ENCODE measurements around the gene LILRA1. TPM values are rescaled to one million over a fixed set of nuclear protein-coding genes. Genes with fewer than 3 reads are reported as not detected.
A peak's percentile ranks its signal among the peaks of the same experiment; 100 is the strongest.
"Not testable (repeated sequence)": the region's sequence is repeated elsewhere in the genome, so short reads cannot be mapped to it uniquely, and the experiment has no call there.

Gene LILRA1
- total RNA-seq, 3 donors from 2014 or later, result 0.44 to 1.8 (median 0.66) TPM

DNA sequence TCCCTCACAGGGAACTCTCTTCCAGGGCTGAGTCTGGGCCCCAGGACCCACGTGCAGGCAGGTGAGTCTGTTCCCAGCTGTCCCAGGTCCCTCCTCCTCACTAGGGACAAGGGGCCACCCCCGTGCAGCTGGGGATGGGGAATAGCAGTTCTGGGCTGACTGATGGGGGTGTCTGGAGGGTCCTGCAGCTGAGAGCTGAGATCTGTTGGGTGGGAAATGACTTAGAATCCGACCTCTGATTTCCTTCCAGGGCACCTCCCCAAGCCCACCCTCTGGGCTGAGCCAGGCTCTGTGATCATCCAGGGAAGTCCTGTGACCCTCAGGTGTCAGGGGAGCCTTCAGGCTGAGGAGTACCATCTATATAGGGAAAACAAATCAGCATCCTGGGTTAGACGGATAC is 19.4 kb upstream of the LILRA1 start:
- DNase-seq (ENCODE audit: low spot score in 2 of 2), result no peak
- H3K4me1 ChIP-seq, result no peaks in the 10 kb centered on the region
- peaks cover 0 to 49% of the 10 kb centered on the region in 2 donors for H3K27me3 ChIP-seq
- no peaks in the 10 kb centered on the region for H3K36me3 ChIP-seq
- no peak for TF ChIP-seq POLR2AphosphoS5 (IDR thresholded peaks at IDR 0.05)
- no peak for TF ChIP-seq POLR2A (IDR thresholded peaks at IDR 0.05)
- no peak for TF ChIP-seq CTCF (IDR thresholded peaks at IDR 0.05)
- no peak overlapping the region for H3K27ac ChIP-seq
- H3K9me3 ChIP-seq, result no peaks in the 10 kb centered on the region
- intact Hi-C loops (cut with DNase I; ENCODE audit: low total_unique reads), result no loop called here
- H3K4me3 ChIP-seq, result peak overlapping the region in 1 of 3 donors; percentile 13

- no peak for TF ChIP-seq POLR2AphosphoS5 (IDR thresholded peaks at IDR 0.05)
- no peak for TF ChIP-seq POLR2A (IDR thresholded peaks at IDR 0.05)
- TF ChIP-seq CTCF (IDR thresholded peaks at IDR 0.05), result no peak
- Histone ChIP-seq H3K27ac (no peak overlapping the region), H3K4me1 (no peaks in the 10 kb centered on the region), H3K9me3 (no peaks in the 10 kb centered on the region), H3K27me3 (peaks cover 0 to 49% of the 10 kb centered on the region in 2 donors), H3K36me3 (no peaks in the 10 kb centered on the region), H3K4me3 (no peak overlapping the region)
- intact Hi-C loops (cut with DNase I; ENCODE audit: low total_unique reads), result no loop called here
- no peak for DNase-seq (ENCODE audit: low spot score in 2 of 2)
Measured at GRCh38 chr19:54574527-54575056, 18.8 kb upstream of the LILRA1 start.

DNA sequence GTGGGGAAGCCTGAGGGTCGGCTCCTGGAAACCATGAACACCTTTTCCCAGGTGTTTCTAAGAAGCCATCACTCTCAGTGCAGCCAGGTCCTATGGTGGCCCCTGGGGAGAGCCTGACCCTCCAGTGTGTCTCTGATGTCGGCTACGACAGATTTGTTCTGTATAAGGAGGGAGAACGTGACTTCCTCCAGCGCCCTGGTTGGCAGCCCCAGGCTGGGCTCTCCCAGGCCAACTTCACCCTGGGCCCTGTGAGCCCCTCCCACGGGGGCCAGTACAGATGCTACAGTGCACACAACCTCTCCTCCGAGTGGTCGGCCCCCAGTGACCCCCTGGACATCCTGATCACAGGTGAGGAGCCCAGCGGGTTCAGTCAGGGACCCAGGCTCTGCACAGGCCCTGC is 18.2 kb upstream of the LILRA1 start:
- DNase-seq (ENCODE audit: low spot score in 2 of 2); H3K9me3 ChIP-seq; H3K4me1 ChIP-seq; H3K36me3 ChIP-seq; intact Hi-C loops (cut with DNase I; ENCODE audit: low total_unique reads); H3K4me3 ChIP-seq; H3K27ac ChIP-seq: not testable (repeated sequence)
- H3K27me3 ChIP-seq, result peaks cover 0 to 49% of the 10 kb centered on the region in 2 donors

DNA sequence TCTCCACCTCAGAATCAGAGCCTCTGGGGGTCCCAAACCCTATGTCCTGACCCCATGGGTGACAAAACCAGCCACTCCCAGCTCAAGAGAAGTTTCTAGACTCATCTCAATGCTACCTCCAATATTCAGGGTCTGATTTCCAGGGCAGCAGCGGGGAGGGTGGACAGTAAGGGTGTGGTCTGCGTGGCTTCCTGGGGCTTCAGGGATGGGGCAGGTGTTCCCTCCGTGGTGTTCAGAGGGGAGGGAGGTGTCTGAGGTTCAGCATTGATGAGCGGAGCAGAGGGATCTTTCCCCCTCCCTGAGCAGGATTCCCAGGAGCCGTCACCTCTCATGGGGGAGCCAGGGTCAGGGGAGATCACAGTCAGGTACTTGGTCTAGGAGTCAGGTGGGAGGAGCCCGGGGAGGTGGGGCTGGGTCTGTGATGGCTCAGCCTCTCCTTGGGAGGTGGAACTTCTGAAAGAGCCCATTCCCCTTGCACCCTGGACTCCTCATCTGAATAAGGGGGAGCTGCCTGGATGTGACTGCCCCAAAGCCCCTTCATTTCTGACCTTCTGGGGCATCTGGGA is 16.9 kb upstream of the LILRA1 start:
- DNase-seq (ENCODE audit: low spot score in 2 of 2), result no peak
- Histone ChIP-seq H3K27ac (no peak overlapping the region), H3K4me1 (no peaks in the 10 kb centered on the region), H3K36me3 (no peaks in the 10 kb centered on the region), H3K9me3 (no peaks in the 10 kb centered on the region), H3K27me3 (peaks cover 0 to 37% of the 10 kb centered on the region in 2 donors), H3K4me3 (no peak overlapping the region)
- intact Hi-C loops (cut with DNase I; ENCODE audit: low total_unique reads), result no loop called here
- TF ChIP-seq CTCF (IDR thresholded peaks at IDR 0.05), result no peak

GRCh38 chr19:54577334-54577733 is 16.1 kb upstream of the LILRA1 start:
- no peak for TF ChIP-seq POLR2A (IDR thresholded peaks at IDR 0.05)
- TF ChIP-seq POLR2AphosphoS5 (IDR thresholded peaks at IDR 0.05), result no peak
- TF ChIP-seq CTCF (IDR thresholded peaks at IDR 0.05), result no peak
- intact Hi-C loops (cut with DNase I; ENCODE audit: low total_unique reads), result no loop called here
- Histone ChIP-seq H3K36me3 (no peaks in the 10 kb centered on the region), H3K4me3 (no peak overlapping the region), H3K4me1 (no peaks in the 10 kb centered on the region), H3K9me3 (no peaks in the 10 kb centered on the region), H3K27ac (no peak overlapping the region), H3K27me3 (peaks cover 0 to 36% of the 10 kb centered on the region in 2 donors)
- no peak for DNase-seq (ENCODE audit: low spot score in 2 of 2)

DNA sequence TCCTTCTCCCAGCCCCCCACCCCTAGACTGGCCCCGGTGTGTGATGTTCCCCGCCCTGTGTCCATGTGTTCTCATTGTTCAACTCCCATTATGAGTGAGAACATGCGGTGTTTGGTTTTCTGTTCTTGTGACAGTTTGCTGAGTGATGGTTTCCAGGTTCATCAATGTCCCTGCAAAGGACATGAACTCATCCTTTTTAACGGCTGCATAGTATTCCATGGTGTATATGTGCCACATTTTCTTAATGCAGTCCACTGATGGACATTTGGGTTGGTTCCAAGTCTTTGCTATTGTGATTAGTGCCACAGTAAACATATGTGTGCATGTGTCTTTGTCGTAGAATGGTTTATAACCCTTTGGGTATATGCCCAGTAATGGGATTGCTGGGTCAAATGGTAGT is 15.2 kb upstream of the LILRA1 start:
- H3K4me1 ChIP-seq; DNase-seq (ENCODE audit: low spot score in 2 of 2); H3K4me3 ChIP-seq; H3K9me3 ChIP-seq; intact Hi-C loops (cut with DNase I; ENCODE audit: low total_unique reads); H3K27ac ChIP-seq; H3K36me3 ChIP-seq: not testable (repeated sequence)
- peaks cover 0 to 30% of the 10 kb centered on the region in 2 donors for H3K27me3 ChIP-seq
